HG03439 (cell line): Measurements from ENCODE around the gene BCAT1.
"Not testable (repeated sequence)": the region's sequence is repeated elsewhere in the genome, so short reads cannot be mapped to it uniquely, and the experiment has no call there.

ENCODE experiments used
- ATAC-seq: cut with Tn5 transposase; IDR thresholded peaks from one replicate; pipeline ENCODE4 v1.9.1; 2021; ENCODE audit warnings: mild to moderate bottlenecking, moderate library complexity; ENCODE audit not compliant: unreplicated experiment

Gene BCAT1

GRCh38 chr12:24901576-24902461 is 47.1 kb downstream of the BCAT1 start:
- no peak for ATAC-seq

GRCh38 chr12:24900196-24900595 is 48.7 kb downstream of the BCAT1 start:
- no peak for ATAC-seq

- ATAC-seq = no peak
These were observed 49.3 kb downstream of the BCAT1 start for GRCh38 chr12:24899503-24900075.

GRCh38 chr12:24898606-24899005 is 50.3 kb downstream of the BCAT1 start:
- no peak for ATAC-seq

- no peak for ATAC-seq
These were observed 50.7 kb downstream of the BCAT1 start for GRCh38 chr12:24898185-24898584.

- no peak for ATAC-seq
These were observed 52.7 kb downstream of the BCAT1 start for GRCh38 chr12:24896171-24896570.

- no peak for ATAC-seq
These were observed 53.3 kb downstream of the BCAT1 start for GRCh38 chr12:24895612-24896011.

- ATAC-seq = no peak
These were observed 54.0 kb downstream of the BCAT1 start for GRCh38 chr12:24894879-24895278.

GRCh38 chr12:24890048-24890803 is 58.7 kb downstream of the BCAT1 start:
- ATAC-seq = no peak

- ATAC-seq = no peak
These were observed 59.5 kb downstream of the BCAT1 start for GRCh38 chr12:24889411-24889810.

GRCh38 chr12:24888813-24889212 is 60.1 kb downstream of the BCAT1 start:
- ATAC-seq = no peak

- no peak for ATAC-seq
These were observed 64.0 kb downstream of the BCAT1 start for GRCh38 chr12:24884911-24885310.

GRCh38 chr12:24881724-24882371 is 67.1 kb downstream of the BCAT1 start:
- ATAC-seq = no peak

- ATAC-seq = no peak
These were observed 67.7 kb downstream of the BCAT1 start for GRCh38 chr12:24881227-24881626.

- ATAC-seq = no peak
These were observed 68.2 kb downstream of the BCAT1 start for GRCh38 chr12:24880732-24881131.

GRCh38 chr12:24879644-24880043 is 69.3 kb downstream of the BCAT1 start:
- no peak for ATAC-seq

GRCh38 chr12:24875014-24875413 is 73.9 kb downstream of the BCAT1 start:
- no peak for ATAC-seq

- ATAC-seq = no peak
These were observed 76.7 kb downstream of the BCAT1 start for GRCh38 chr12:24872211-24872610.

GRCh38 chr12:24866139-24866538 is 82.8 kb downstream of the BCAT1 start:
- ATAC-seq = not testable (repeated sequence)

GRCh38 chr12:24864796-24865125 is 84.1 kb downstream of the BCAT1 start:
- no peak for ATAC-seq

GRCh38 chr12:24861766-24862540 is 86.9 kb downstream of the BCAT1 start:
- no peak for ATAC-seq
